PC-9 (cell line): ENCODE data around the gene LRRC34. TPM values are rescaled to one million over a fixed set of nuclear protein-coding genes. Genes with fewer than 3 reads are reported as not detected.

ENCODE experiments used
- BruUV-seq: library from RNA; stranded (reverse); fragments of 400-500 nt; replicated peaks from 2 replicates; lab custom pipeline; 2021; lab: Mats Ljungman, UMichigan
- CTCF ChIA-PET: fragments of 300-600 bp; sonication (Branson Sonifier 250); formaldehyde crosslinking; loops from one replicate; lab custom pipeline; 2022; ENCODE audit warnings: antibody characterized with exemption; lab: Charles Lee
- POLR2A ChIA-PET: fragments of 300-600 bp; sonication (Branson Sonifier 250); formaldehyde crosslinking; loops from one replicate; lab custom pipeline; 2022; ENCODE audit warnings: antibody characterized with exemption; ENCODE audit not compliant: unreplicated experiment; lab: Charles Lee
- DNase-seq, 2 experiments: peaks; one replicate each; pipeline versions ENCODE4 v3.0.0 to v3.0.0-alpha.2; 2015 to 2022; ENCODE audit warnings: mixed read lengths in 1 of 2
- H2AFZ ChIP-seq: fragments of 200-600 bp; sonication (generic); 2 replicates; pipeline ENCODE4 v1.8.1; 2017; ENCODE audit warnings: antibody characterized with exemption
- H3F3A ChIP-seq: fragments of 200-600 bp; sonication (generic); 2 replicates; pipeline ENCODE4 v1.8.1; 2017; ENCODE audit warnings: antibody characterized with exemption, mild to moderate bottlenecking, low read depth; ENCODE audit not compliant: insufficient read depth
- H3K27ac ChIP-seq: fragments of 200-600 bp; sonication (generic); 2 replicates; pipeline ENCODE4 v1.6.1; 2016; ENCODE audit warnings: mixed run types
- H3K27me3 ChIP-seq: fragments of 200-600 bp; sonication (generic); 2 replicates; pipeline ENCODE4 v1.6.1; 2016; ENCODE audit warnings: low read depth, mixed run types; ENCODE audit not compliant: insufficient read depth
- H3K36me3 ChIP-seq: fragments of 200-600 bp; sonication (generic); 2 replicates; pipeline ENCODE4 v1.6.1; 2016; ENCODE audit warnings: low read depth, mixed run types
- H3K4me1 ChIP-seq: fragments of 200-600 bp; sonication (generic); replicated peaks from 2 replicates; pipeline ENCODE4 v1.6.1; 2016; ENCODE audit warnings: mixed run types; ENCODE audit not compliant: insufficient read depth
- H3K4me2 ChIP-seq: fragments of 200-600 bp; sonication (generic); 2 replicates; pipeline ENCODE4 v1.6.1; 2017; ENCODE audit warnings: mixed run types
- H3K4me3 ChIP-seq: fragments of 200-600 bp; sonication (generic); 2 replicates; pipeline ENCODE4 v1.6.1; 2016; ENCODE audit warnings: mixed run types
- H3K79me2 ChIP-seq: fragments of 200-600 bp; sonication (generic); 2 replicates; pipeline ENCODE4 v1.6.1; 2017; ENCODE audit warnings: low read depth, mixed run types
- H3K9me2 ChIP-seq: fragments of 200-600 bp; sonication (generic); 2 replicates; pipeline ENCODE4 v1.8.1; 2017; ENCODE audit warnings: mild to moderate bottlenecking; ENCODE audit not compliant: insufficient read depth
- H3K9me3 ChIP-seq: fragments of 200-600 bp; sonication (generic); 2 replicates; pipeline ENCODE4 v1.8.1; 2016; ENCODE audit warnings: low read depth; ENCODE audit not compliant: insufficient read depth
- H4K20me1 ChIP-seq: fragments of 200-600 bp; sonication (generic); 2 replicates; pipeline ENCODE4 v1.8.1; 2017; ENCODE audit not compliant: insufficient read depth
- EZH2 ChIP-seq: fragments of 200-600 bp; sonication (generic); IDR thresholded peaks from 2 replicates; pipeline ENCODE4 v1.8.0; 2017; ENCODE audit warnings: antibody characterized with exemption, low read depth
- intact Hi-C: fragments of 100-400 bp; cut with micrococcal nuclease; formaldehyde crosslinking; loops from one replicate; pipeline ENCODE4 v1.10.0; 2022; ENCODE audit not compliant: unreplicated experiment
- total RNA-seq: library from RNA; stranded (reverse); gene quantifications from 2 replicates; pipeline ENCODE4 v1.2.3, GENCODE V29; 2021
- TF ChIP-seq, protein P1 (sequence below): fragments of 200-600 bp; sonication (generic); conservative IDR thresholded peaks from 2 replicates; pipeline ENCODE4 v1.6.1; 2017; ENCODE audit warnings: mixed run types, antibody characterized with exemption, mild to moderate bottlenecking, moderate library complexity

Gene LRRC34
- total RNA-seq, 1 experiment from 2014 or later: 10.3 TPM

DNA sequence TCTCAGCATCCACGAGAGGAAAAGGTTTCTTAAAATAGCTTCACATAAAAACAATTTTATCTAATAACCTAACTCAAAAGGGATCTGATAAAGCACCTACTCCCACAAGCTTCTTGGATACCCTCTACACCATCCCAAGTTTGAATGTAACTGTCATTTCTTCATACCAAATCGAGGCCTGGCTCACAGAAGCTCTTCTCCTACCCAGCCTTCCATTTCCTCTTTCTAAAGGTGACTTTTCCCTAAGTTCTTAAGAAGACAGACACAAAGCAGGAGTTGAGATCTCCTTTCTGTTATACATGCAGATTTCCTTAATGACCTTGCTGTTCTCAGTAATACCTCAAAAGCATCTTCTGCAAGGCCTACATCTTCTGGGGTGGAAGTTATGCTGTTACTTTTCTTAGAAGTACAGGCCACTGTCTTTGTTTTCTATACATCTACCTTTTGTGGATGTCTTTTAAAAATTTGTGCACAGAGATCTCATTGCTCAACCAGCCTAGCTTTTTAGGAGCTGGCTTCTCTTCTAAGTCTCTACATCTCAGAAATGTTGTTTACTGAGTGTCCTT, 3.4 kb downstream of the LRRC34 start:
- H3K27me3 ChIP-seq: no peaks in the 10 kb centered on the region
- H3K4me3 ChIP-seq: no peak overlapping the region
- H3K4me2 ChIP-seq: no peak overlapping the region
- intact Hi-C loops: no loop called here
- no peak for DNase-seq
- H2AFZ ChIP-seq: no peak overlapping the region
- H3K9me3 ChIP-seq: no peaks in the 10 kb centered on the region
- TF ChIP-seq, protein P1, sequence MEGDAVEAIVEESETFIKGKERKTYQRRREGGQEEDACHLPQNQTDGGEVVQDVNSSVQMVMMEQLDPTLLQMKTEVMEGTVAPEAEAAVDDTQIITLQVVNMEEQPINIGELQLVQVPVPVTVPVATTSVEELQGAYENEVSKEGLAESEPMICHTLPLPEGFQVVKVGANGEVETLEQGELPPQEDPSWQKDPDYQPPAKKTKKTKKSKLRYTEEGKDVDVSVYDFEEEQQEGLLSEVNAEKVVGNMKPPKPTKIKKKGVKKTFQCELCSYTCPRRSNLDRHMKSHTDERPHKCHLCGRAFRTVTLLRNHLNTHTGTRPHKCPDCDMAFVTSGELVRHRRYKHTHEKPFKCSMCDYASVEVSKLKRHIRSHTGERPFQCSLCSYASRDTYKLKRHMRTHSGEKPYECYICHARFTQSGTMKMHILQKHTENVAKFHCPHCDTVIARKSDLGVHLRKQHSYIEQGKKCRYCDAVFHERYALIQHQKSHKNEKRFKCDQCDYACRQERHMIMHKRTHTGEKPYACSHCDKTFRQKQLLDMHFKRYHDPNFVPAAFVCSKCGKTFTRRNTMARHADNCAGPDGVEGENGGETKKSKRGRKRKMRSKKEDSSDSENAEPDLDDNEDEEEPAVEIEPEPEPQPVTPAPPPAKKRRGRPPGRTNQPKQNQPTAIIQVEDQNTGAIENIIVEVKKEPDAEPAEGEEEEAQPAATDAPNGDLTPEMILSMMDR: no peak
- no peak for TF ChIP-seq EZH2
- POLR2A ChIA-PET: interaction anchor here (0.6 kb wide), 1 partner anchor 32 kb away, joined by 5 read pairs; no protein-coding TSS in a partner anchor
- CTCF ChIA-PET: no interaction called here
- peaks cover 16% of the 10 kb centered on the region for H3K4me1 ChIP-seq
- no peak overlapping the region for H3K27ac ChIP-seq
- no peaks in the 10 kb centered on the region for H3K36me3 ChIP-seq
- no peaks in the 10 kb centered on the region for H3K9me2 ChIP-seq
- BruUV-seq: no TSS peak
- no peaks in the 10 kb centered on the region for H3K79me2 ChIP-seq
- H4K20me1 ChIP-seq: no peaks in the 10 kb centered on the region
- peaks cover 5% of the 10 kb centered on the region; the same call in 1 of the 2 replicates for H3F3A ChIP-seq

- no peaks in the 10 kb centered on the region for H3K9me3 ChIP-seq
- H3K36me3 ChIP-seq: no peaks in the 10 kb centered on the region
- DNase-seq: no peak
- H3K9me2 ChIP-seq: no peaks in the 10 kb centered on the region
- no peaks in the 10 kb centered on the region for H4K20me1 ChIP-seq
- H3F3A ChIP-seq: no peaks in the 10 kb centered on the region
- no peak overlapping the region for H3K4me3 ChIP-seq
- intact Hi-C loops: no loop called here
- H3K27me3 ChIP-seq: no peaks in the 10 kb centered on the region
- ChIA-PET CTCF (no interaction called here), POLR2A (no interaction called here)
- no peak overlapping the region for H3K27ac ChIP-seq
- no TSS peak for BruUV-seq
- TF ChIP-seq EZH2: no peak
- TF ChIP-seq, protein P1: no peak
- no peaks in the 10 kb centered on the region for H3K79me2 ChIP-seq
- H3K4me1 ChIP-seq: no peaks in the 10 kb centered on the region
- H3K4me2 ChIP-seq: no peak overlapping the region
- H2AFZ ChIP-seq: no peak overlapping the region
Observed at GRCh38 chr3:169804681-169805080, 8.0 kb downstream of the LRRC34 start.

GRCh38 chr3:169792359-169792758, 20.3 kb downstream of the LRRC34 start:
- no peaks in the 10 kb centered on the region; the same call in 1 of the 2 replicates for H3F3A ChIP-seq
- POLR2A ChIA-PET: no interaction called here
- TF ChIP-seq, protein P1: no peak
- no peak for TF ChIP-seq EZH2

More at GRCh38 chr3:169792359-169792758, 20.3 kb downstream of the LRRC34 start:
- Histone ChIP-seq H3K9me3 (no peaks in the 10 kb centered on the region), H3K4me3 (no peak overlapping the region), H4K20me1 (no peaks in the 10 kb centered on the region), H3K27ac (no peak overlapping the region), H3K9me2 (no peaks in the 10 kb centered on the region; the same call in 1 of the 2 replicates), H2AFZ (no peak overlapping the region), H3K4me1 (no peaks in the 10 kb centered on the region), H3K79me2 (no peaks in the 10 kb centered on the region), H3K27me3 (no peaks in the 10 kb centered on the region), H3K36me3 (peaks cover 18% of the 10 kb centered on the region), H3K4me2 (no peak overlapping the region)
- intact Hi-C loops: no loop called here
- CTCF ChIA-PET: no interaction called here
- DNase-seq: no peak
- no TSS peak for BruUV-seq
